Mesendoderm (in vitro differentiated cells): Measurements from ENCODE around the gene NMT1.

Experiments used
- DNase-seq: peaks from one replicate; pipeline ENCODE4 v3.0.0; 2013
- H2AK5ac ChIP-seq: 2 replicates; pipeline ENCODE4 v1.6.1; 2013; ENCODE audit warnings: low read length, inconsistent platforms
- H2BK120ac ChIP-seq: 2 replicates; pipeline ENCODE4 v1.6.1; 2013; ENCODE audit warnings: low read depth, mild to moderate bottlenecking, low read length, moderate library complexity, mixed read lengths
- H2BK15ac ChIP-seq: replicated peaks from 2 replicates; pipeline ENCODE4 v1.6.1; 2013; ENCODE audit warnings: low read depth, mild to moderate bottlenecking, moderate library complexity
- H2BK5ac ChIP-seq: 2 replicates; pipeline ENCODE4 v1.6.1; 2013; ENCODE audit warnings: low read length, inconsistent platforms
- H3K18ac ChIP-seq: 2 replicates; pipeline ENCODE4 v1.6.1; 2013; ENCODE audit warnings: mild to moderate bottlenecking, low read length, mixed read lengths
- H3K23ac ChIP-seq: one replicate; pipeline ENCODE4 v1.6.1; 2013; ENCODE audit warnings: low read length
- H3K27ac ChIP-seq: 2 replicates; pipeline ENCODE4 v1.5.1; 2013; ENCODE audit warnings: low read depth, mild to moderate bottlenecking, inconsistent platforms, low read length, moderate library complexity
- H3K27me3 ChIP-seq: 2 replicates; pipeline ENCODE4 v1.6.1; 2013; ENCODE audit warnings: low read length, control low read depth, mild to moderate bottlenecking, inconsistent platforms; ENCODE audit not compliant: insufficient read depth, poor library complexity
- H3K36me3 ChIP-seq: 2 replicates; pipeline ENCODE4 v1.6.1; 2013; ENCODE audit warnings: low read length, inconsistent platforms; ENCODE audit not compliant: control insufficient read depth, insufficient read depth
- H3K4ac ChIP-seq: one replicate; pipeline ENCODE4 v1.6.1; 2013; ENCODE audit warnings: low read depth, mild to moderate bottlenecking, low read length, moderate library complexity
- H3K4me1 ChIP-seq: 2 replicates; pipeline ENCODE4 v1.6.1; 2013; ENCODE audit warnings: low read depth, low read length, inconsistent platforms; ENCODE audit not compliant: control insufficient read depth
- H3K4me2 ChIP-seq: 2 replicates; pipeline ENCODE4 v1.6.1; 2013; ENCODE audit warnings: low read length
- H3K4me3 ChIP-seq: 2 replicates; pipeline ENCODE4 v1.5.1; 2013; ENCODE audit warnings: mild to moderate bottlenecking, low read length
- H3K56ac ChIP-seq: one replicate; pipeline ENCODE4 v1.6.1; 2013; ENCODE audit warnings: low read length
- H3K79me1 ChIP-seq: 2 replicates; pipeline ENCODE4 v1.6.1; 2013; ENCODE audit warnings: low read length, inconsistent platforms
- H3K79me2 ChIP-seq: 2 replicates; pipeline ENCODE4 v1.6.1; 2013; ENCODE audit warnings: mild to moderate bottlenecking, low read length; ENCODE audit not compliant: control insufficient read depth, insufficient read depth
- H3K9ac ChIP-seq: 2 replicates; pipeline ENCODE4 v1.6.1; 2013; ENCODE audit warnings: low read length, inconsistent platforms
- H4K5ac ChIP-seq: one replicate; pipeline ENCODE4 v1.6.1; 2013; ENCODE audit warnings: low read length
- H4K8ac ChIP-seq: one replicate; pipeline ENCODE4 v1.6.1; 2013; ENCODE audit warnings: low read depth, mild to moderate bottlenecking, control low read depth, low read length, moderate library complexity
- WGBS: extraction: QIAGEN DNeasy Blood & Tissue Kit; methylation state at CpG from one replicate; pipeline ENCODE4 v1.1.7; 2013; ENCODE audit warnings: low lambda C conversion rate, missing lambda C conversion rate; ENCODE audit not compliant: insufficient coverage; ENCODE audit errors: extremely low coverage; 5-methylcytosine and 5-hydroxymethylcytosine counted together

The NMT1 gene

GRCh38 chr17:45081047-45081703, 20.1 kb downstream of the NMT1 start:
- no peak overlapping the region for H3K4ac ChIP-seq
- H3K23ac ChIP-seq: no peak overlapping the region
- no peaks in the 10 kb centered on the region for H3K27me3 ChIP-seq
- H3K36me3 ChIP-seq: peaks cover 8% of the 10 kb centered on the region
- H2AK5ac ChIP-seq: no peak overlapping the region
- no CpG with 5 or more reads among the region's 6 CpGs for WGBS
- DNase-seq: no peak
- H2BK5ac ChIP-seq: no peak overlapping the region
- H2BK15ac ChIP-seq: no peak overlapping the region
- H3K4me2 ChIP-seq: no peak overlapping the region
- H3K18ac ChIP-seq: no peak overlapping the region
- no peaks in the 10 kb centered on the region for H3K4me1 ChIP-seq
- H3K9ac ChIP-seq: no peak overlapping the region
- no peak overlapping the region for H4K5ac ChIP-seq
- H3K27ac ChIP-seq: no peak overlapping the region
- peaks cover 5% of the 10 kb centered on the region for H3K79me1 ChIP-seq
- H3K4me3 ChIP-seq: no peak overlapping the region
- no peak overlapping the region for H2BK120ac ChIP-seq
- H3K56ac ChIP-seq: no peak overlapping the region
- H3K79me2 ChIP-seq: peaks cover 9% of the 10 kb centered on the region
- no peak overlapping the region for H4K8ac ChIP-seq

GRCh38 chr17:45086391-45086790, 25.3 kb downstream of the NMT1 start:
- Histone ChIP-seq H2BK15ac (no peak overlapping the region), H3K18ac (no peak overlapping the region), H3K79me2 (no peaks in the 10 kb centered on the region), H4K8ac (no peak overlapping the region), H2AK5ac (no peak overlapping the region), H3K23ac (no peak overlapping the region), H3K36me3 (peaks cover 18% of the 10 kb centered on the region), H3K9ac (no peak overlapping the region), H3K27me3 (no peaks in the 10 kb centered on the region), H3K4ac (no peak overlapping the region), H3K4me3 (no peak overlapping the region), H4K5ac (no peak overlapping the region), H3K56ac (no peak overlapping the region), H3K27ac (no peak overlapping the region), H3K79me1 (peaks cover 4% of the 10 kb centered on the region), H2BK5ac (no peak overlapping the region), H3K4me2 (no peak overlapping the region), H2BK120ac (no peak overlapping the region), H3K4me1 (no peaks in the 10 kb centered on the region)
- DNase-seq: no peak
- WGBS: no CpG with 5 or more reads among the region's 4 CpGs

- Histone ChIP-seq H3K23ac (no peak overlapping the region), H3K36me3 (peaks cover 16% of the 10 kb centered on the region), H2BK5ac (no peak overlapping the region), H3K9ac (no peak overlapping the region), H3K4me1 (no peaks in the 10 kb centered on the region), H4K8ac (no peak overlapping the region), H3K79me2 (no peaks in the 10 kb centered on the region), H2AK5ac (no peak overlapping the region), H3K27ac (no peak overlapping the region), H3K4me3 (no peak overlapping the region), H3K27me3 (no peaks in the 10 kb centered on the region), H2BK120ac (no peak overlapping the region), H3K79me1 (peaks cover 4% of the 10 kb centered on the region), H3K4ac (no peak overlapping the region), H2BK15ac (no peak overlapping the region), H3K4me2 (no peak overlapping the region), H3K56ac (no peak overlapping the region), H3K18ac (no peak overlapping the region), H4K5ac (no peak overlapping the region)
- DNase-seq: no peak
- WGBS: no CpG with 5 or more reads among the region's 6 CpGs
These were observed 25.9 kb downstream of the NMT1 start for GRCh38 chr17:45086865-45087503.

- Histone ChIP-seq H3K27ac (no peak overlapping the region), H3K36me3 (peaks cover 15% of the 10 kb centered on the region)
These were observed 26.4 kb downstream of the NMT1 start for GRCh38 chr17:45087504-45087975.

GRCh38 chr17:45087978-45088377, 26.9 kb downstream of the NMT1 start:
- Histone ChIP-seq H3K23ac (no peak overlapping the region), H2BK120ac (no peak overlapping the region), H3K9ac (no peak overlapping the region), H2BK5ac (no peak overlapping the region), H4K8ac (no peak overlapping the region), H2BK15ac (no peak overlapping the region), H2AK5ac (no peak overlapping the region), H3K4me3 (no peak overlapping the region), H4K5ac (no peak overlapping the region), H3K79me1 (peaks cover 4% of the 10 kb centered on the region), H3K27me3 (no peaks in the 10 kb centered on the region), H3K4me1 (no peaks in the 10 kb centered on the region), H3K27ac (no peak overlapping the region), H3K56ac (no peak overlapping the region), H3K4ac (no peak overlapping the region), H3K18ac (no peak overlapping the region), H3K79me2 (no peaks in the 10 kb centered on the region), H3K36me3 (peaks cover 15% of the 10 kb centered on the region), H3K4me2 (no peak overlapping the region)
- WGBS: no CpG with 5 or more reads among the region's 5 CpGs
- no peak for DNase-seq

More at GRCh38 chr17:45087504-45087975, 26.4 kb downstream of the NMT1 start:
- no peak overlapping the region for H3K4me3 ChIP-seq
- H2BK15ac ChIP-seq: no peak overlapping the region
- H3K18ac ChIP-seq: no peak overlapping the region
- no peak overlapping the region for H3K9ac ChIP-seq
- H3K27me3 ChIP-seq: no peaks in the 10 kb centered on the region
- no peak overlapping the region for H2BK5ac ChIP-seq
- H3K79me1 ChIP-seq: peaks cover 4% of the 10 kb centered on the region
- no peak overlapping the region for H4K8ac ChIP-seq
- H3K4ac ChIP-seq: no peak overlapping the region
- no peak overlapping the region for H3K56ac ChIP-seq
- H3K23ac ChIP-seq: no peak overlapping the region
- H4K5ac ChIP-seq: no peak overlapping the region
- no peak overlapping the region for H2AK5ac ChIP-seq
- no peak overlapping the region for H2BK120ac ChIP-seq
- WGBS: no CpG with 5 or more reads among the region's 3 CpGs
- no peak overlapping the region for H3K4me2 ChIP-seq
- no peaks in the 10 kb centered on the region for H3K4me1 ChIP-seq
- DNase-seq: no peak
- no peaks in the 10 kb centered on the region for H3K79me2 ChIP-seq
